UCSD-AML1 (cell line): Measurements from ENCODE around the gene PDLIM4.

ENCODE experiments used
- DNase-seq: peaks from one replicate; lab custom pipeline; 2025; ENCODE audit not compliant: unreplicated experiment; lab: John Stamatoyannopoulos, UW

Gene PDLIM4

DNA sequence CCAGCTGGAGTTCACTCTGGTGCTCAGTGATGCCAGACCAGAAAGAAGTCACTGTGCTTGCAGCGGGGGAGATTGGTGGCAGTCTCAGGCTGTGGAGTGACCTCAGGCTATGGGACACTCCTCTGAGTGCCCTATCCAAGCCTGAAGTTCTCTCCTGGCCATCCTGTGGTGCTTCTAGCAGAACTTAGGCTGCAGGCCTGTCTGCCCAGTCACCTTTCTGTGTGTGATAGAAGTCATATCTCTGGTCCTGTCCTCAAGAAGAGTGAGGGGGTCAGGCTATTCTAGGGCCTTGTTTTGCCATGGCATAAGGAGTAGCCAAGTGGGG, 9.3 kb downstream of the PDLIM4 start:
- DNase-seq: no peak

DNA sequence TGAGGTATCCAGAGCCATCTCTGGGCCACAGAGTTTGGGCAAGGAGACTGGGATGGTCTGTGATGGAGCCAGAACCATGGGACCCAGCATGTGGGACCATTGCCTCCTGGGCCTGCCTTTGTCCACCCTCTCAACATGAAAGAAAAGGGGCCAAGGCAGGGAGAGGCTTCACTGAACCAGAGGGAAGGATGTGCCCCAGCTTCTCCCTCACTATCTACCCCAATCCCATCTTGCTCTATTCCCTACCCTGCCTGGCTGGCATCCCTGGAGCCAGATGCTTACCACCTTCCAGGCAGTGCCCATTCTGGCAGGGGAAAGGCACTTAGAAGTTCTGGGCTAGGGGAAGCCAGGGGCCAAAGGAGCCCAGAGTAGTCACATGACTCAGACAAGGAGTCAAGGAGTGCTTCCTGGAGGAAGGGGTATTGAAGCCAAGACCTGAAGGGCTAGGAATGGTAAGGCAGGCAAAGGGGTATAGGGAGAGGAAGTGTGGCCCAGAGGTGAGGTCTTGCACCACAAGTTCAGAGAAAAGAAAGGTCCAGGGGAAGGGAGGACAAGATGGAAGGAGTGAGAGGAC, 9.8 kb downstream of the PDLIM4 start:
- DNase-seq: no peak

DNA sequence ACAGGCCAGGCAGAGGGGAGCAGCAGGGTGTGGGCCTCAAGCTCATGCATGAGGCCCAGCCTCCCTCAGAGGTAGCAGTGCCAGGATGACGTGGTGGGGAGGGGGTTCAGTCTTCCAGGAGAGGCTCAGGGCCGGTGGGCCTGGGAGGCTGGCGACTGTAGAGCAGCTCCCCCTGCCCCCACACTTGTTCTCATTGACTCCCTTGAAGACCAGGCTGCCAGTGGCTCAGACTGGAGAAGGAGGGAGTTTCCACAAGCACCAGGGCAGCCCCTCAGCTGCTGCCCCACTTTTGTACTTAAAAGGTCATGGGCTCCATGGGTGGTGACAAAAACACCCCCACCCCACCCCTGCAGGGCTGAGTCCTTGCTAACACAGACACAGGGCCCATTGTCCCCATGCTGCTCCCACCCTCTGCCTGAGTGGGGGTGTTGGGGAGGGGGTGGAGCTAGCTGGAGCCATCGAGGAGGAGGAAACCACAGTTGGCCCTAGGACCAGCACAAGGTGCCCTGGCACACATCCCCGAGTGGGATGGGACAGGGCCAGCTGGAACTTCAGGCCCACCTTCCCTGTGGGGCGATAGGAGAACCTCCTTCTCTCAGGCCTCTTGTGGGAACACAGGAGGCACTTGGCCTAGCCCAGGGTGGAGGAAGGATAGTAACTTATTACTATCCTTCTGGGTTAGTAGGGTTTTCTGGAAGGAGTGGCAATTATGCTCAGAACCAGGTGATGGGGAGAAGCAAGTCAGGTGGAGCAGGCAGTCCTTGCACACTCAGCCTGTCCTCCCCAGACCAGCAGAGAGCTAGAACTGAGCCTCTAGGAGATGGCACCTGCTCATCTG, 10.7 kb downstream of the PDLIM4 start:
- DNase-seq: no peak

DNA sequence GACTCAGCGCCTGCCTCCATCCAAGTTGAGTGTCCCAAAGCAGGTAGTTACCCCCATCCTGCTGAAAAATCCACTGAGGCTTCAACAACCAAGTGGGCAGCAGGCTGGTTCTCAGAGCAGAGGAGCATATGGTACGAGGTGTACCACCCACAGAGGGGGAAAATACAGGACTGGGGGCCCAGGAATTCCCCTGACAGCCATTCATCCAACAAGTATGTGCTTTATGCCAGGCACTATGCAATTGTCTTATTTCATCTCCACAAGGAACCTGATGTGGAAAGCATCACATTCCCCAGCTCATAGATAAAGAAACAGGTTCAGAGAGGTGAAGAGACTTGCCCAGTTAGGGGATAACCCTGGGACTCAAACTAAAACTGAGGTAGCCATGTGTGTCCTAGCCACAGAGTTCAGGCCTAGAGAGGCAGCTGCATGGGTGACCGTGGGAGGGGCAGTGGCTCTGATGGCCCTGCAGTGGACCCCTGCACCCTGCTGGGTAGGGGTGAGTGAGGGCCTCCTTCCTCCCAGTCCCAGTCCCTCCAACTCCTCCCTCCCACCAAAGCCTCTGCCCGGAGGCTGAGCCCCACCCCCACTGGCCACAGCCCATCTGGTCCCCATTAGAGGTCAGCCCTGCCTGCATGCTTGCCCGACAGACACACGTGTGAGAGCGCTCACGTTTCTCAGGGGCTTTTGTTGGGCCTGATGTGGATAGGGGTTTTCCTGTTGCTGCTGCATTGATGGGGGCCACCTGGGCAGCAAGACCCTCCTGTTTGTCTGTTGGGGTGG, 11.5 kb downstream of the PDLIM4 start:
- no peak for DNase-seq

DNA sequence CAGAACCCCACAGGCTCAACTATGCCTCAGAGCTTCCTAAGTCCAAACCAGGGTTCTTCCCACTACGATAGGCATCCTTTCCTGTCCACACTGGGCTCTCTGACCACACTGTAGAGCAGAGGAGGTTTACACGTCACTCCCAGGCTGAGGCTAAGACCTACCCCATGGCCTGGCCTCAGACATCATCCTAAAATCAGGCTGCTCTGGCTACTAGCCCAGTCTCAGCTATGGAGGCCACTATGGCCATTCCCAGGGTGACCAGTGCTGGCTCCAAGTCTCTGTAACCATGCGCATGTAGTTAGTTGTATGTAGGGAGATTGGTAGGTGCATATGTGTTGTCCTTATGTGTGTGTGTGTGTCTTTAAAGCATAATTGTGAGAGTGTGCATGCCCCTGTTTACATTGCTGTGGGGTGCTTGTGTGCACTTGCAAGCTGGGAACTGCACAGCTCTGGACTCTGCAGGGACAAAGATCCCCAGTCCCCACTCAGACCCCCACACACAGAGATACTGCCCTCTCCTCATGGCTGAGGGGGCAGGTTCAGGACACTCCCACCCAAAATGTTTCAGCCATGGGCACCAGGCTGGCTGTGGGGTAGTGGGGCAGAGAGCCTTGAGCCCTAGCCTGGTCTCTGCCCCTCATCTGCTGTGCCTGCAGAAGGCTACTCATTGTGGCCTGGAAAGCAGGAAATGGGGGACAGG, 12.3 kb downstream of the PDLIM4 start:
- DNase-seq: no peak

DNA sequence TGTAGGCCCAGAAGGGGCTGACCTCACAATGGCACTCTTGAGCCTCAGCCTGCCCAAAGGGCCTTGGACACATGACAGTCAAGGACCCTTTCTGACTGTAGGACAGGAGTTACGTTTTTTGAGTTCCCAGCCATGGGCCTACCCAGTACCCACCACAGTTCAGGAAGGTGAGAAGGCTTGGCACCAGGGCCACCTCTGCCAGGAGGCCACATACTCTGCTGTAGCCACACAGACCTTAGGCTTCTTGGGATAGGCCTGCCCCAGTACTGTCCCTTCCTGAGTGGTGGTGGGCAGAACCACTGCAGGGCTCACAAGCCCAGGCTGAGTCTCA, 12.8 kb downstream of the PDLIM4 start:
- DNase-seq: no peak

DNA sequence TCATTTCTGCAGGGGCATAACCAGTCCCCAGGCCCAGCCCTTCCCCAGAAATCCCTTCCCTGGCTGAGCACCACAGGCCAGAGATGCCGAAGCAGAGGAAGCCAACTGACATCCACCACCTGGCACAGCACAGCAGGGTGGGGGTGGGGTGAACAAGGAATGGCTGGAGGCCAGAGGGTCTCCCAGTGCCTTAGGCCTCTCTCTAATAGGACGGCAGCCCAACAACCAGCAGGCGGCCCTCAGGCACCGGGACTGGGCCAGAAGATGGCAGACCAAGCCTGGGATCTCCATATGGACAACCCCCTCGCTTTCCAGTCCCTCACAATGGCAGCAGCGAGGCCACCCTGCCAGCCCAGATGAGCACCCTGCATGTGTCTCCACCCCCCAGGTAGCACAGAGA, 13.2 kb downstream of the PDLIM4 start:
- DNase-seq: no peak

DNA sequence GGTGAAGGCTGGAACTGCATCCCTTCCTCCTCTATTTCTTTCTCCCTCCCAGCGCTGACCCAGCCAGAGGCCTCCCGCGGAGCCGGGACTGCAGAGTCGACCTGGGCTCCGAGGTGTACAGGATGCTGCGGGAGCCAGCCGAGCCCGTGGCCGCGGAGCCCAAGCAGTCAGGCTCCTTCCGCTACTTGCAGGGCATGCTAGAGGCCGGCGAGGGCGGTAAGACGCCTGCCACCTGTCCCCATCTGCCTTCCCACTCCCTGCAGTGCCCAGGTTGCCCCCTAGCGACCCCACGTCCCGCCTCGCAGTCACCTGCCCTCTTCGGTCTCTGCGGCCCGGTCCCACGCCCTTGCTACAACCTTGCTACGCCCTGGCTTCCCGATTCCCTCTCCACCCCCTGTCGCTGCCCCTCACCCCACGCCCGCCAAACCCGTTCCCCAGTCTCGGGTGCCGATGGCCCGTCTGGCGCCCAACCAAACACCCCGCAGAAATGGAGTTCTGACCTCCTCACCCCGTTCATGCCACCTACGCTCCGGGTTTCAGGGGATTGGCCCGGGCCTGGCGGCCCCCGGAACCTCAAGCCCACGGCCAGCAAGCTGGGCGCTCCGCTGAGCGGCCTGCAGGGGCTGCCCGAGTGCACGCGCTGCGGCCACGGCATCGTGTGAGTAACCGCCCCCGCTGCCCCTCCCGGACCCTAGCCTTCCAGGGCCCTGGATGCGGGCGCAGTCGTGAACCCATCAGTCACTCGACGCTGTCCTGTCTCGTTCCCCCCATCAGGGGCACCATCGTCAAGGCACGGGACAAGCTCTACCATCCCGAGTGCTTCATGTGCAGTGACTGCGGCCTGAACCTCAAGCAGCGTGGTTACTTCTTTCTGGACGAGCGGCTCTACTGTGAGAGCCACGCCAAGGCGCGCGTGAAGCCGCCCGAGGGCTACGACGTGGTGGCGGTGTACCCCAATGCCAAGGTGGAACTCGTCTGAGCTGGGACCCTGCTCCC, 14.1 kb downstream of the PDLIM4 start:
- no peak for DNase-seq

DNA sequence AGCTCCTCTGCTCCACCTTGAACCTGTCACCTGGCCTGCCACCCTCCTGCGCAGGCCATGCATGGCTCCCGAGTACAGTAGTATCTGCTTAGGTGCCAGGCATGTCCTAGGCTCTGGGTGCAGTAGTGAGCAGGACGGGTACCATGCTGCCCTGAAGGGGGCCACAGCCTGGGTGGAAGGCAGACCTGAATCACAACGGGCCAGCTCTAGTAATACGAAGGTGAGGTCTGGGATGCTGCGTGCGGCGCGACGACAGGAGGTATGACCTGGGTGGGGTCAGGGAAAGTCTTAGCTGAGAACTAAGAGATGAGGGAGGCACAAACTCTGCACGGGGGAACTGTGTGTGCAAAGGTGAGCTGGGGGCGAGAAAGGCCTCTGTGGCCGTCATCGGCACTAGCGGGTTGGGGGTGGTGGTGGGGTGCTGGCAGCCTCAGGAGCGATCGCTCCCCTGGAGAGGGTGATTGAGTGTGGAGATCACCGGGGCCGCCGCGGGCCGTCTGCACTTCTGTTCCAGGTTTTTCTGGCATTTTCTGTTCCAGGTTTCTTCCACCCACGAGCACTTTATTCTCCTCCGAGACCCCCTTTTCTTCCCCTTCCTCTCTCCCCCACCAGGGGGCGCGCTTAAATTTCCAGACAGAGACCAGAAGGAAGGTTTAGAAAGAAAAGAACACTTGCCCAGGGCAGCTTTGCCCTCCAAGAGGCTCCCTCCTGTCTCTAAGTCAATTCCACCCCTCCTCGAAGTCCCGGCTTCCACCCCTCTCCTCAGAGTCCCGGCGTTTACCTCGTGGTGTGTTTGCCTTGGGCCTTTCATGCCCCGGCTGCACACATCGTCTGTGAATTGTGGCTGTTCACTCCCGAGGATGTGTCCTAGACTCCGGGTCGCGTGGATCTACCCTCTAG, 15.1 kb downstream of the PDLIM4 start:
- DNase-seq: peak; percentile 60

DNA sequence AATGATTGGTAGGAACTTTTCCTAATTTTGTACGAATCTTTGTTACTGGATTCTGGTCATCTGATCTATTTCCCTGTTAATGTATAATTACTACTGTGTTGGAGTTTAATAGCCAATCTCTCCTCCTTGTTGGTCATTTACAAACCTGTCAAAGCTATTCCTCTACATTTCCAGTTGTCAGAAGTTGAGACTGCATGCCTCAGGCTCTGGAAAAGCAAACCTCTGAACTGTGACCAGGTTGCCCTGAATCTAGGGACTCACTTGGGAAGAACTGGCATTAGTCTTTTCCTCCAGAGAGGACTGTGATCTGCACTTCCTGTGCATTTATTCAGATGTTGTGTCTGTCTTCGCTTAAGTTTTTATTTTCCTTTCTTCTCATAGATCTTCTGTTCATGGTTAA, 16.1 kb downstream of the PDLIM4 start:
- DNase-seq: no peak

DNA sequence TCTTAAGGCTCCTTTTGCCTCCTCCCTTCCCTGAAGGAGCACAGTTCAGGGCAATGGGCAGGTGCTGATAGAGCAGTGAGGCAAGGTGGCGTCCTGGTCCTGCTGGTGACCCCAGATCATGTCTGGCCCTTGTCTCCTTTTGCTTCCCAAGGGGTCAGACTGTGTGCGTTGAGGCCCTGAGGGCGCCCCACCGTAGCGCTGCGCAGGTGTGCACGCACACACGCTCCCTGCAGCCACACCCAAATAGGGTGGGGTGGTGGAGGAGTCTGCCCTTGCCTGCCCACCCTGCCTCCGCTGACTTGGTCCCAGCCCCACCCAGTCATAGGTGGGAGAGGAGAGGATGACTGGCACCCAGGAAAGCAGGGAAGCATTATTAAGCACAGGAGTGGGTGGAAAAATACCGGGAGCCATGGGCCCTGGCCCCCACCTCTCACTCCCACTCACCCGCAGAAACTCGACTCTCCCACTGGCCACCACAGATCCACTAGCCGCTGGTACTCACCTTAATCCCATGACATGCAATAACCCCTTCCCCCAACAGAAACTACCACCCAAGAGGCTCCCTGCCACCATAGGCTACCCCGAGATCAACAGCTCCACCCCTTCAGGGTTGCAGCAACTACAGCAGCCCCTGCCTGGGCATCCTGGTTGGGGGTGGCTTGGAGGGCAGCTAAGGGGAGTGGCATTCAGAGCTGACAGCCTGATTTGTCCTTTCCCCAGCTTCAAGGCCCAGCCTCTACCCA, 16.7 kb downstream of the PDLIM4 start:
- DNase-seq: no peak

DNA sequence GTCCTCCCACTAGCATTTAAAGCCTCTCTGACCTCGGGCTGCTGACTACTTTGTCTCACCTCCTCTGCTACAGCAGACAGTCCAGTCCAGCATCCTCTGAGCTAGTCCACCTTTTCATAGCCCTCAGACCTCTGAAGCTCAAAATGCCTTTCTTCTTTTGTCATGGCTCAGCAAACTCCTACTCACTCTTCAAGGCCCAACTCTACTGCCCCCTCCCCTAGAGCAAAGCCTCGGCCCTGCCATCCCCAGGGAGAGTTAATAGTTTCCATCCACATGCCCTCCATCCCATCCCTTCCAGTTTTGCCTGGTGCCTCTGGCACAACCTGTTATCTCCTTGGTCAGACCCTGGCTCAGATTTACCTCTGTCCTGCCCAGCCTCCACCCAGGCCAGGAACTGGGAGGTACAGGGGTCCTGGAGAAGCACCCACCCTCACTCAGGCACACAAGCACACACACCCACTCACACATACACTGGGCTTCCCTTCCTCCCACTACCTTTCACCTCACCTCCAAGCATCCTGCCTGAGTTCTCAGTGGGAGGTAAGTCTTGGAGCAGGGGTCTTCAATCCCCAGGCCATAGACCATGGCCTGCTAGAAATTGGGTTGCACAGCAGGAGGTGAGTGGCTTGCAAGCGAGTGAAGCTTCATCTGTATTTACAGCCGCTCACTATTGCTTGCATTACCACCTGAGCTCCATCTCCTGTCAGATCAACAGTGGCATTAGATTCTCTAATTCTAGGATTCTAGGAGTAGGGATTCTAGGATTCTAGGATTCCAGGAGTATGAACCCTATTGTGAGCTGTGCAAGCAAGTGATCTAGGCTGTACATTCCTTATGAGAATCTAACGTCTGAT, 18.1 kb downstream of the PDLIM4 start:
- DNase-seq: no peak

DNA sequence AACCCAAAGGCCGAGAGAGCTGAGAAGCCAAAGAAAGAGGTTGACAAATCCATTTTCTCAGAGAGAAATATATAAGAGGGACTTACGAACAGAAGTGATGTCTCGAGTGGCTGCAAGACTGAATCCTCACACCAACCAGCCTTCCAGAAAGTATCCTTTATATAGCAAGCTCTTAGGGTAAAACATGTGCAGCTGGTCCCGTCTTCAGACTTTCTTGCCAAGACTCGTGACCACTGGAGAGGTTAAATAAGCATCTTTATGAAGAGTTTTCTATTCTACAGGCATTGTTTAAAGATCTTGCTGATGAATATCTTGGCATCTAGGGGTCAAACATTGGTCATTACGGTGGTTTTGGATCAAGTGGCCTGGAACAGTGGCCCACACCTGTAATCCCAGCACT, 19.8 kb downstream of the PDLIM4 start:
- DNase-seq: no peak

DNA sequence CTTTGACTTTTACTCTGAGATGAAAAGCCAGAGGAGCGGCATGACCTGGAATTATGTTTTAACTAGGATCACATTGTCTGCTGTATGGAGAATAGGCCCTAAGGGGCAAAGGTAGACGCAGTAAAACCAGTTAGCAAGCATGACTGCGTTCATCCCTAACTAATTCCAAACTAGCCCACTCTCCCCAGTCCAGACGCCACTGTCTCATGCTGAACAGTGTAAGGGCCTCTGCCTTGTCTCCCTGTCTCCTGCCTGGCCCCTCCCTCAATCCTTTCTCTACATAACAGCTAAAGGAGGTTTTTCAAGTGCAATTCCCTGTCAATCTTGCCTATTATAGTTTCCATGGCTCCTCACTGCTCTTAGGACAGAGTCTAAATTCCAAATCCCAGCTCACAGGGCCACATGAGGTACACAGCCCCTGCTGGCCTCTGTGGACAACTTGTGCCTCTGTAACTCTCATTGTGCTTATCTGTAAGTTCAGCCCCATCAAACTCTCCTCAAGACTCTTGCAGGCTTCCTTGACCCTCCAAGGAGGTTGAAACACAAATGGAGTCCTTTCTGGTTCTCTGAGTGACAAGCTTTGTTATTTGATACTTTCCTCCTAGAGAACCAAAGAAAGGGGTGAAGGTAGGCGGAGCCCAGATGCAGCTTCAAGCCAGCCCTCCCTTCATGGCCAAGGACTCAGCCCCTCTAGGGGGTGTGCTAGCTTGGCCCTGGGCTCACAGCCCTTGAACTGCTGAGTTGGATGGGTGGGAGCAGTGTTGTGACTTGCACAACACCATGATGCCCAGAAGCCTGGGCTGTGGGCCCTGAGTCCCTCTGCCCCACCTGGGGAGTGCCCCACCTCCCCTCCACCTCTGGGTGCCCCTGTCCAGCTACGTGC, 20.7 kb downstream of the PDLIM4 start:
- DNase-seq: no peak

DNA sequence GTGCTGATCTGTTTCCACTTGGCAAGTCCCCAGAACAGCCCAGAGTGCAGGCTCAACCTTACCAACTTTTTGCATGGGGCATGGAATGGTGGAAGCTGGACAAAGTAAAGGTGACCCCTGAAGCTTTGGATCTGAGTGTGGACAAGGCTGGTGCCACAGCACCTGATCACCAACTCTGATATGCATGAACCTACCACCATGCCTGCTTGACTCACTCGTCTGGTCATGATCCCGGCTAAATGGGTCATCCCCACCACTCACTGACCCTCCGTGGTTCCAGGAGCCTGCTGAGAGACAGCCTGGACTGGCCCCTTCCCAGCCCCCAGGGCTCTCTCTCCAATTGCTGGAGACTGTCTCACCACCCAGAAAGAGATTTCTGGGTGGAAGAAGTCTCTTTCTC, 22.3 kb downstream of the PDLIM4 start:
- DNase-seq: no peak

DNA sequence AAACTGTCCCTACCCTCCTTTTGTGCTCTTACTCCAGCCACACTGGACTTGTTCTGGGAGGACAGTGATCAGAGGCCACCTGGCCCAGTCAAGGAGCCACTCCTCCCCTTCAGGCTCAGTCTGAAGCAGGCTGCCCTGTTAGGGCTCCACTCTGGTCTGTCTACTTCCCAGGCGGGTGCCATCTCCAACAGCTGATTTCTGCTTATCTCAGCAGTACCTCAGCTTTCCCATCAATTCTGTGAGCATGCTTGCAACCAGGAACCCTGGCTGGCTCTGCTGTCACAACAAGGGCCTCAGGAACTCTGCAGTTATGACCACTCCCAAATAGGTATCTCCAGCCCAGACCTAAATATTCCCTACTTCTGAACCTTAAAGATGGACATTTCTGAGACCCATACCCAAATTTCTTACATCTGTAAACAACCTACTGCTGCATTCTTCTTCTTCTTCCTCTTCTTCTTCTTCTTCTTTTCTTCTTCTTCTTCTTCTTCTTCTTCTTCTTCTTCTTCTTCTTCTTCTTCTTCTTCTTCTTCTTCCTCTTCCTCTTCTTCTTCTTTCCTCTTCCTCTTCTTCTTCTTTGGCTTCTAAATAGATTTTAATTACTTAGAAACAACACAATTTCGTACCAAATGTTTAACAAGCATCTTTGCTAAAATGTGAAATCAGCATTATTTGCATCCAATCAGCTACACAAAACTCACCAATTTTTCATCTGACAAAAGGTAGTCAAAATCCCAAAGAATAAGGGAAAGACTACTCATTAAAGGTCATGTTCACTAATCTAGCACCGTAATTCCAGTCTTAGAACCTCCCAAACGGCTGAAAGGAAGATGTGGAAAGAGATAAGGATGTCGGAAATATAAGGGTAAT, 23.1 kb downstream of the PDLIM4 start:
- no peak for DNase-seq
